Suprapubic skin (tissue), 4 donors: ENCODE measurements around the gene ADA. TPM values are rescaled to one million over a fixed set of nuclear protein-coding genes. Genes with fewer than 3 reads are reported as not detected.
"Not testable (repeated sequence)": the region's sequence is repeated elsewhere in the genome, so short reads cannot be mapped to it uniquely, and the experiment has no call there.

Experiments
- DNase-seq, 2 donors: peaks; one replicate each; pipeline ENCODE4 v3.0.0-alpha.2; 2019; ENCODE audit warnings: low spot score in 2 of 2
- H3K27ac ChIP-seq: fragments of 200-600 bp; sonication (generic); one replicate; pipeline ENCODE4 v1.5.1; 2019
- H3K27me3 ChIP-seq: fragments of 200-600 bp; sonication (generic); one replicate; pipeline ENCODE4 v1.5.1; 2019
- H3K36me3 ChIP-seq: fragments of 200-600 bp; sonication (generic); one replicate; pipeline ENCODE4 v1.5.1; 2019
- H3K4me1 ChIP-seq: fragments of 200-600 bp; sonication (generic); one replicate; pipeline ENCODE4 v1.5.1; 2019
- H3K4me3 ChIP-seq: fragments of 200-600 bp; sonication (generic); one replicate; pipeline ENCODE4 v1.5.1; 2019; ENCODE audit warnings: mild to moderate bottlenecking
- H3K9me3 ChIP-seq: fragments of 200-600 bp; sonication (generic); one replicate; pipeline ENCODE4 v1.5.1; 2019
- EP300 ChIP-seq: sonication (generic); formaldehyde crosslinking; IDR thresholded peaks from one replicate; pipeline ENCODE4 v1.6.1; 2017; ENCODE audit warnings: antibody characterized with exemption
- POLR2A ChIP-seq, 2 donors: fragments of 450-650 bp; IDR thresholded peaks; one replicate each; pipeline ENCODE4 v1.6.1; 2017; ENCODE audit warnings: antibody characterized with exemption in 2 of 2, mild to moderate bottlenecking in 2 of 2, moderate library complexity in 2 of 2
- POLR2AphosphoS5 ChIP-seq, 3 donors: sonication (generic); formaldehyde crosslinking; IDR thresholded peaks; one replicate each; pipeline ENCODE4 v1.6.1; 2017; ENCODE audit warnings: antibody characterized with exemption in 3 of 3
- WGBS: methylation state at CpG from one replicate; pipeline ENCODE4 v1.1.5; 2018; 5-methylcytosine and 5-hydroxymethylcytosine counted together
- total RNA-seq, 4 donors: library from RNA; depleted of rRNA; stranded (reverse); fragments of >200 nt; gene quantifications; one replicate each; pipeline ENCODE4 v1.1.0, GENCODE V29; 2016
- TF ChIP-seq, protein P1 (sequence below), 2 donors: fragments of 200-600 bp in 1 of 2; fragments of 450-650 bp in 1 of 2; sonication (generic) in 1 of 2; IDR thresholded peaks; one replicate each; pipeline ENCODE4 v1.5.1; 2016 to 2019; ENCODE audit warnings: antibody characterized with exemption in 2 of 2, mild to moderate bottlenecking in 1 of 2, moderate library complexity in 1 of 2

Gene ADA
- total RNA-seq, 4 donors from 2014 or later, result 4.1 to 9.4 (median 7.8) TPM

DNA sequence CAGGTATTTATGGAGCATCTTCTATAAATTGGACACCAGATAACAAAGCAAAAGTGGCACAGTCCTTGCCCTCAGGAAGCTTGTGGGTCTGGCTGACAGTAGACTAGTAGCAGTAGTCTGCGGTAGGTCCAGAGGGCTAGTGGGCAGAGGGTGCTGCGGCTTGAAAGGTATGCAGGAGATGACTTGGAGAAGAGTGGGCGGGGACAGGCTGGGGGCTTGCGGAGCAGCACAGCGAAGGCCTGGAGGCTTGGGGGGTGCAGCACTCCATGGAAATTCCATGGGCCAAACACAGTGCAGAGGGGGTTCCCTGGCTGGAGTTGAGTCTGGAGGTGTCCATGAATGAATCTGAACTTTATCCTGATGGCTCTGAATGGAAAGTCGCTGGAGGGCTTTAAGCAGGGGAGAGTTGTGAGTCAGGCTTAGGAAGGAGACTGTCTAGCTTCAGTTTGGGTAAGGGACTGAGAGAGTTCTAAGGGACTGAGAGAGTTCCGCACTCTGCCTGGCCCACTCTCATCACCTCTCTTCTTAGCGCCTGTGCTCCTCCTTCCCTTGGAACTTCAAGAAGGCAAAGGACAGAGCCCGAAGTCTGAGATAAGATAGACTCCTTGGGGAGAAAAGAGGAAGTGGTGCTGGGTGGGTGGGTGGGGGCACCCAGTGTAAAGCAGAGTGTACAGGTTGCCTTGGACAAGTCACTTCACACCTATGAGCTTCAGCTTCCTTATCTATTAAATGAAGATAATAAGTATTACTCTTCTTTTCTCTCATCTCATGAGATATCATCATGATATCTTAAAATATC lies 60.3 kb downstream of the ADA start:
- H3K4me1 ChIP-seq, result peaks cover 13% of the 10 kb centered on the region
- H3K4me3 ChIP-seq, result no peak overlapping the region
- H3K27ac ChIP-seq, result no peak overlapping the region

DNA sequence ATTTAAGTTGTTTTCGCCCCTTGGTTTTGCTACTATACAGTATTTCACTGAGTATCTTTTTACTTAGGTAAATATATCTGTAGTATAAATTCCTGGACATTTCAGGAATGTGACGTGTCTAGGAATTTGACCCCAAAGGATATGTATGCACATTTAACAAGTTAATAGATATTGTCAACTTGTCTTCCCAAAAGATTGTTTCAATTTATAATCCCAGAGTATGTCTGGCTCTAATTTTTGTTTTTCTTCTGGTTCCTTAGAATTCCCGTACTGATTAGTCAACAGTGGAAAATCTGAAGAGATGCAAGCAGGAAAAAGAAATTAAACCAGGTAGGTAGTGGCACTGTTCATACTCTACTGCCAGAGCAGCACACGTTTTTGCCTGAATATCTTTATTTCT lies 62.0 kb downstream of the ADA start:
- no peak overlapping the region for H3K27ac ChIP-seq
- WGBS, result 81% methylated on average over 4 of the region's 4 CpGs

More for the DNA sequence above, 60.3 kb downstream of the ADA start:
- Histone ChIP-seq H3K27me3 (no peaks in the 10 kb centered on the region), H3K9me3 (no peaks in the 10 kb centered on the region), H3K36me3 (peaks cover 25% of the 10 kb centered on the region)
- no peak for DNase-seq
- no peak for TF ChIP-seq POLR2A (IDR thresholded peaks at IDR 0.05)
- TF ChIP-seq, protein P1, sequence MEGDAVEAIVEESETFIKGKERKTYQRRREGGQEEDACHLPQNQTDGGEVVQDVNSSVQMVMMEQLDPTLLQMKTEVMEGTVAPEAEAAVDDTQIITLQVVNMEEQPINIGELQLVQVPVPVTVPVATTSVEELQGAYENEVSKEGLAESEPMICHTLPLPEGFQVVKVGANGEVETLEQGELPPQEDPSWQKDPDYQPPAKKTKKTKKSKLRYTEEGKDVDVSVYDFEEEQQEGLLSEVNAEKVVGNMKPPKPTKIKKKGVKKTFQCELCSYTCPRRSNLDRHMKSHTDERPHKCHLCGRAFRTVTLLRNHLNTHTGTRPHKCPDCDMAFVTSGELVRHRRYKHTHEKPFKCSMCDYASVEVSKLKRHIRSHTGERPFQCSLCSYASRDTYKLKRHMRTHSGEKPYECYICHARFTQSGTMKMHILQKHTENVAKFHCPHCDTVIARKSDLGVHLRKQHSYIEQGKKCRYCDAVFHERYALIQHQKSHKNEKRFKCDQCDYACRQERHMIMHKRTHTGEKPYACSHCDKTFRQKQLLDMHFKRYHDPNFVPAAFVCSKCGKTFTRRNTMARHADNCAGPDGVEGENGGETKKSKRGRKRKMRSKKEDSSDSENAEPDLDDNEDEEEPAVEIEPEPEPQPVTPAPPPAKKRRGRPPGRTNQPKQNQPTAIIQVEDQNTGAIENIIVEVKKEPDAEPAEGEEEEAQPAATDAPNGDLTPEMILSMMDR (IDR thresholded peaks at IDR 0.05), result no peak
- TF ChIP-seq POLR2AphosphoS5 (IDR thresholded peaks at IDR 0.05), result no peak
- TF ChIP-seq EP300, result no peak
- 90% methylated on average over 9 of the region's 9 CpGs for WGBS

DNA sequence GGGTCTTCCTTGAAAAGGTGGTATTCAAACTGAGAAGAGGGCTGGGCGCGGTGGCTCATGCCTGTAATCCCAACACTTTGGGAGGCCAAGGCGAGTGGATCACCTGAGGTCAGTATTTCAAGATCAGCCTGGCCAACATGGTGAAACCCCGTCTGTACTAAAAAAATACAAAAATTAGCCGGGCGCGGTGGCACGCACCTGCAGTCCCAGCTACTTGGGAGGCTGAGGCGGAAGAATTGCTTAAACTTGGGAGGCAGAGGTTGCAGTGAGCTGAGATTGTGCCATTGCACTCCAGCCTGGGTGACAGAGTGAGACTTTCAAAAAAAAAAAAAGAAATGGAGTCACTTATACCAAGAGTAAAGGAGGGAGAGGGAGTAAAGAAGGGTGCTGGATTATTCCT lies 63.2 kb downstream of the ADA start:
- not testable (repeated sequence) for H3K4me3 ChIP-seq, H3K4me1 ChIP-seq, H3K27me3 ChIP-seq, H3K27ac ChIP-seq, DNase-seq, H3K9me3 ChIP-seq
- peaks cover 25% of the 10 kb centered on the region for H3K36me3 ChIP-seq
- WGBS, result 98% methylated on average over 9 of the region's 9 CpGs

More for the DNA sequence above, 62.0 kb downstream of the ADA start:
- H3K36me3 ChIP-seq, result peaks cover 25% of the 10 kb centered on the region
- H3K9me3 ChIP-seq, result no peaks in the 10 kb centered on the region
- DNase-seq, result no peak
- H3K4me3 ChIP-seq, result no peak overlapping the region
- H3K4me1 ChIP-seq, result peaks cover 17% of the 10 kb centered on the region
- no peaks in the 10 kb centered on the region for H3K27me3 ChIP-seq
- TF ChIP-seq EP300 (no peak), POLR2A (IDR thresholded peaks at IDR 0.05) (no peak)

DNA sequence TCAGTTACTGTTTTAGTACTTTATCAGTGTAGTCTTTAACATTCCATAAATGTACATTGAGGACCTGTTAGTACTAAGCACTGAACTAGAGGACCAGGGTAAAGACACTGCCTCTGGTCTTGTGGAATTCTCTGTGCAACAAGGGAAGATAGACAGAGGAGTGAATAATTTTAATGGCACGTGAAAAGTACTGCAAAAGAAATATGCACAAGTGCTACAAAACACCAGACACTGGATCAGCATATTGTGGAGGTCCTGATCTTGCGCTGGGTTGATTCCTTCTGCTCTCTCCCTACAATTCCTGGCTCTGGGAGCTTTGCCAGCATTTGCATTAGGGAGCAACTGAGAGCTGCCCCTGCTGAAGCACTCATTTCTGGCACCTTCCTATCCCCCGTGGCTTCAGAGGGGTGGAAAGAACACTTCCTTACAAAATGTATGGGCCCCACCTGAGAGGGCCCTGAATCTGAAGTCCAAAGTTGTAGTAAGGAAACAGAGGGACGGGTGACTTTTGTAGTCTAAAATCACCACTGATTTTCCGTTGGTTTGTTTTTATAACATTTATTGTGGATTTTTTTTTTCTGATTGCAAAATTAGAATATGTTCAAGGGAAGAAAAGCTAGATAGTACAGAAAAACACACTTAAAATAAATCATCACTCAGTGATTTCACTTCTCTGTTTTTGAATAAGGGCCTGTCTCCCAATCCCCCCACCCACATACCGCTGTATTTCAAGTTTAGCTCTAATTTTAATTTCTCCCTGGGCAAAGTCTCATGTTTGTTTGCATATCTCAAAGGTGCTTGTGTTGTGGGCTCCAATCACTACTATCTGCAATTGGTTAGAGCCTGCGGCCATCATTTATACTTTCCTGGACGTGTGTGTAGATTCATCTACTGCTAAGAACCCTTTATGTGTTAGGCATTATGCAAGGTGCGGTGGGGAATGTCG lies 64.2 kb downstream of the ADA start:
- no peaks in the 10 kb centered on the region for H3K9me3 ChIP-seq
- H3K36me3 ChIP-seq, result peaks cover 23% of the 10 kb centered on the region
- DNase-seq, result no peak
- no peak overlapping the region for H3K27ac ChIP-seq
- WGBS, result 78% methylated on average over 10 of the region's 10 CpGs
- H3K4me3 ChIP-seq, result no peak overlapping the region
- no peaks in the 10 kb centered on the region for H3K27me3 ChIP-seq
- TF ChIP-seq, protein P1 (IDR thresholded peaks at IDR 0.05), result no peak
- TF ChIP-seq POLR2AphosphoS5 (IDR thresholded peaks at IDR 0.05) (no peak), EP300 (no peak), POLR2A (IDR thresholded peaks at IDR 0.05) (no peak)
- H3K4me1 ChIP-seq, result peaks cover 14% of the 10 kb centered on the region

DNA sequence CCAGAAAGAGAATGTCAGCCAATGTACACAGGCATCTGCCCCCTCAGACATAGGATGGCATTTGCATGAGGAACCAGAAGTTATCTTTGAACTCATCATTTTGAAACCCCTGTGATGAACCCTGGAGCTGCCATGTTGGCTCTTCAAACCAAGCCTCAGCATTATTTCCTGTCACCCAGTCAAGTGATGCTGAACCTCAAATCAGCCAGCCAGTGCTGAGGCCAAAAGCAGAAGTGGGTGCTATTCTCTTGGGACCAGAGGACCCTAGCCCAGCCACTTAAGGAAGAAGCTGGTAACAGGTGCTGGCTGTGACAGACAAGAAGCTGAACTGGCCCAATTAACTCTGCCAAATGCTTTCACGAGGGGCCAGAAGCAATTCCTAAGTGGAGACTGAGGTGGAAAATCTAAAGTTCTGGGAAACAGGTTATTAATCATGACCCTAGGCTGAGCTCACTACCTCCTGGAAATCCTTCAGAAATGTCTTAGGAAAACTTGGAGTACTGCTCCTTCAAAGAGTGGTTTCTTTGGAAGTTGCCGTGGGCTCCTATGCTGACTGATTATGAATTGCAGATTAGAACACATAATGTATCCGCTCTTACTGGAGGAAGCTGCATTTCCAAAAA lies 65.1 kb downstream of the ADA start:
- Histone ChIP-seq H3K4me1 (peaks cover 22% of the 10 kb centered on the region), H3K36me3 (peaks cover 14% of the 10 kb centered on the region), H3K9me3 (no peaks in the 10 kb centered on the region), H3K4me3 (no peak overlapping the region), H3K27me3 (no peaks in the 10 kb centered on the region), H3K27ac (no peak overlapping the region)
- WGBS, result 92% methylated on average over 3 of the region's 3 CpGs
- TF ChIP-seq POLR2AphosphoS5 (IDR thresholded peaks at IDR 0.05) (no peak), EP300 (no peak), POLR2A (IDR thresholded peaks at IDR 0.05) (no peak)
- TF ChIP-seq, protein P1 (IDR thresholded peaks at IDR 0.05), result no peak
- no peak for DNase-seq
